Liver (tissue), 9 donors: Measurements from ENCODE around the gene PPP1R14C. TPM values are rescaled to one million over a fixed set of nuclear protein-coding genes. Genes with fewer than 3 reads are reported as not detected.

Experiments used
- DNase-seq: peaks from one replicate; pipeline ENCODE4 v3.0.0-alpha.2; 2017; ENCODE audit warnings: low spot score
- H3K27ac ChIP-seq, 2 donors: one replicate each; pipeline ENCODE4 v1.7.0; 2013; ENCODE audit warnings: inconsistent platforms in 2 of 2, low read length in 2 of 2, control low read depth in 1 of 2, low read depth in 1 of 2, mild to moderate bottlenecking in 1 of 2
- H3K27me3 ChIP-seq, 4 donors: one replicate each; pipeline versions ENCODE4 v1.6.1 to v1.7.0; 2013; ENCODE audit warnings: low read length in 3 of 4, inconsistent platforms in 1 of 4, mild to moderate bottlenecking in 1 of 4, moderate library complexity in 1 of 4; ENCODE audit not compliant: control insufficient read depth in 4 of 4, insufficient read depth in 4 of 4
- H3K36me3 ChIP-seq, 4 donors: one replicate each; pipeline versions ENCODE4 v1.6.1 to v1.7.0; 2013; ENCODE audit warnings: low read length in 3 of 4, mild to moderate bottlenecking in 3 of 4, low read depth in 1 of 4, moderate library complexity in 1 of 4; ENCODE audit not compliant: control insufficient read depth in 4 of 4, insufficient read depth in 3 of 4
- H3K4me1 ChIP-seq, 4 donors: one replicate each; pipeline versions ENCODE4 v1.6.1 to v1.7.0; 2013; ENCODE audit warnings: low read length in 3 of 4, mild to moderate bottlenecking in 3 of 4, moderate library complexity in 1 of 4; ENCODE audit not compliant: control insufficient read depth in 4 of 4, insufficient read depth in 4 of 4
- H3K4me3 ChIP-seq, 3 donors: one replicate each; pipeline versions ENCODE4 v1.6.1 to v1.7.0; 2013; ENCODE audit warnings: low read length in 3 of 3, control low read depth in 1 of 3, low read depth in 1 of 3, mild to moderate bottlenecking in 1 of 3
- H3K9ac ChIP-seq, 2 donors: one replicate each; pipeline ENCODE4 v1.7.0; 2013; ENCODE audit warnings: low read length in 2 of 2, mild to moderate bottlenecking in 2 of 2, moderate library complexity in 2 of 2, control low read depth in 1 of 2, low read depth in 1 of 2
- H3K9me3 ChIP-seq, 4 donors: one replicate each; pipeline versions ENCODE4 v1.6.1 to v1.7.0; 2013; ENCODE audit warnings: low read length in 3 of 4; ENCODE audit not compliant: control insufficient read depth in 4 of 4
- ATF3 ChIP-seq: IDR thresholded peaks from 2 replicates; pipeline ENCODE4 v1.6.1; 2016; ENCODE audit warnings: antibody characterized with exemption
- EGR1 ChIP-seq, 2 donors: IDR thresholded peaks; 2 replicates each; pipeline ENCODE4 v1.6.1; 2016 to 2018; ENCODE audit warnings: antibody characterized with exemption in 2 of 2, low read depth in 2 of 2
- FOXA1 ChIP-seq: IDR thresholded peaks from 2 replicates; pipeline ENCODE4 v1.6.1; 2016; ENCODE audit warnings: antibody characterized with exemption
- FOXA2 ChIP-seq: IDR thresholded peaks from 2 replicates; pipeline ENCODE4 v1.6.1; 2016; ENCODE audit warnings: antibody characterized with exemption
- GABPA ChIP-seq, 2 donors: IDR thresholded peaks in 1 of 2; conservative IDR thresholded peaks in 1 of 2; 2 replicates each; pipeline ENCODE4 v1.6.1; 2016; ENCODE audit warnings: antibody characterized with exemption in 2 of 2, mild to moderate bottlenecking in 1 of 2, moderate library complexity in 1 of 2
- HNF4A ChIP-seq, 2 donors: conservative IDR thresholded peaks; 2 replicates each; pipeline ENCODE4 v1.6.1; 2016; ENCODE audit warnings: antibody characterized with exemption in 2 of 2, mild to moderate bottlenecking in 2 of 2
- HNF4G ChIP-seq: IDR thresholded peaks from 2 replicates; pipeline ENCODE4 v1.6.1; 2016; ENCODE audit warnings: antibody characterized with exemption
- JUND ChIP-seq, 2 donors: IDR thresholded peaks; 2 replicates each; pipeline ENCODE4 v1.6.1; 2016; ENCODE audit warnings: antibody characterized with exemption in 2 of 2
- MAX ChIP-seq: IDR thresholded peaks from 2 replicates; pipeline ENCODE4 v1.6.1; 2016; ENCODE audit warnings: antibody characterized with exemption
- NR2F2 ChIP-seq: IDR thresholded peaks from 2 replicates; pipeline ENCODE4 v1.6.1; 2016; ENCODE audit warnings: antibody characterized with exemption
- REST ChIP-seq: IDR thresholded peaks from 2 replicates; pipeline ENCODE4 v1.6.1; 2016; ENCODE audit warnings: antibody characterized with exemption, mild to moderate bottlenecking
- SP1 ChIP-seq: IDR thresholded peaks from 2 replicates; pipeline ENCODE4 v1.6.1; 2018; ENCODE audit warnings: antibody characterized with exemption, mild to moderate bottlenecking
- TAF1 ChIP-seq: conservative IDR thresholded peaks from 2 replicates; pipeline ENCODE4 v1.6.1; 2016; ENCODE audit warnings: antibody characterized with exemption, mild to moderate bottlenecking
- YY1 ChIP-seq: IDR thresholded peaks from 2 replicates; pipeline ENCODE4 v1.6.1; 2016; ENCODE audit warnings: antibody characterized with exemption, mild to moderate bottlenecking
- ZBTB33 ChIP-seq: IDR thresholded peaks from 2 replicates; pipeline ENCODE4 v1.6.1; 2016; ENCODE audit warnings: antibody characterized with exemption
- WGBS: extraction: QIAGEN DNeasy Blood & Tissue Kit; methylation state at CpG from one replicate; pipeline ENCODE4 v1.1.7; 2013; 5-methylcytosine and 5-hydroxymethylcytosine counted together
- polyA plus RNA-seq, 2 donors: library from polyadenylated mRNA; stranded (reverse) in 1 of 2; unstranded in 1 of 2; fragments of 200-250 nt in 1 of 2; fragments of >200 nt in 1 of 2; fragmentation: Nextera tagmentation in 1 of 2; extraction: Ambion mirVana in 1 of 2; gene quantifications; one replicate each; pipeline versions ENCODE4 v1.2.1 to v1.2.3, GENCODE V29; 2013 to 2015
- total RNA-seq, 2 donors: library from RNA; depleted of rRNA; stranded (reverse); fragments of >200 nt; gene quantifications; one replicate each; pipeline ENCODE4 v1.2.3, GENCODE V29; 2014
- donor health status: healthy.
- donor health status: healthy.
- donor health status: healthy.
- donor health status: healthy.
- donor health status: healthy.

The PPP1R14C gene
- total and polyA plus RNA-seq, 4 donors = 0.05 TPM; not detected in 3

GRCh38 chr6:150254770-150255169 is 111.9 kb downstream of the PPP1R14C start:
- H3K4me1 ChIP-seq = no peaks in the 10 kb centered on the region
- H3K4me3 ChIP-seq = no peak overlapping the region
- TF ChIP-seq GABPA (IDR thresholded peaks at IDR 0.05 in 1 of 2, conservative IDR thresholded peaks at IDR 0.05 in 1 of 2) = no peak
- no peak for DNase-seq
- no peaks in the 10 kb centered on the region for H3K36me3 ChIP-seq
- 74% methylated on average over 4 of the region's 4 CpGs for WGBS
- no peak overlapping the region for H3K27ac ChIP-seq
- no peak overlapping the region for H3K9ac ChIP-seq
- no peaks in the 10 kb centered on the region for H3K27me3 ChIP-seq
- H3K9me3 ChIP-seq = no peaks in the 10 kb centered on the region

- Histone ChIP-seq H3K4me3 (no peak overlapping the region), H3K9ac (no peak overlapping the region), H3K27ac (no peak overlapping the region), H3K27me3 (no peaks in the 10 kb centered on the region), H3K9me3 (no peaks in the 10 kb centered on the region), H3K4me1 (no peaks in the 10 kb centered on the region), H3K36me3 (no peaks in the 10 kb centered on the region)
- DNase-seq = no peak
- no peak for TF ChIP-seq HNF4A (conservative IDR thresholded peaks at IDR 0.05)
- TF ChIP-seq FOXA2 = no peak
- no peak for TF ChIP-seq TAF1
- WGBS = 88% methylated on average over 9 of the region's 9 CpGs
These were observed 113.0 kb downstream of the PPP1R14C start for GRCh38 chr6:150255840-150256239.

- H3K36me3 ChIP-seq = no peaks in the 10 kb centered on the region
- H3K9me3 ChIP-seq = no peaks in the 10 kb centered on the region
- H3K4me3 ChIP-seq = no peak overlapping the region
- TF ChIP-seq YY1 (no peak), JUND (IDR thresholded peaks at IDR 0.05) (no peak), NR2F2 (no peak), FOXA2 (no peak), EGR1 (IDR thresholded peaks at IDR 0.05; ENCODE audit: low read depth in 2 of 2) (no peak), MAX (no peak), HNF4A (conservative IDR thresholded peaks at IDR 0.05) (no peak), GABPA (IDR thresholded peaks at IDR 0.05 in 1 of 2, conservative IDR thresholded peaks at IDR 0.05 in 1 of 2) (no peak), ATF3 (no peak), ZBTB33 (no peak), FOXA1 (no peak), REST (no peak), SP1 (no peak), HNF4G (no peak)
- no peak overlapping the region for H3K9ac ChIP-seq
- no peaks in the 10 kb centered on the region for H3K4me1 ChIP-seq
- DNase-seq = no peak
- WGBS = 89% methylated on average over 8 of the region's 8 CpGs
- H3K27me3 ChIP-seq = no peaks in the 10 kb centered on the region
- H3K27ac ChIP-seq = no peak overlapping the region
These were observed 113.9 kb downstream of the PPP1R14C start for GRCh38 chr6:150256618-150257272.
